B cell (primary cell): ENCODE measurements around the gene TES. TPM values are rescaled to one million over a fixed set of nuclear protein-coding genes. Genes with fewer than 3 reads are reported as not detected.

Source experiments
- ATAC-seq: fragments of 200-7000 bp; cut with Tn5 transposase; one replicate; pipeline ENCODE4 v1.10.0; 2021; ENCODE audit warnings: low read depth, mild to moderate bottlenecking, moderate number of reproducible peaks, moderate library complexity
- CTCF ChIA-PET: fragments of 350-600 bp; sonication (Branson Sonifier 250); formaldehyde crosslinking; loops from one replicate; lab custom pipeline; 2021; ENCODE audit warnings: antibody characterized with exemption, inconsistent platforms; lab: Charles Lee
- POLR2A ChIA-PET: fragments of 350-600 bp; sonication (Branson Sonifier 250); formaldehyde crosslinking; loops from one replicate; lab custom pipeline; 2021; ENCODE audit warnings: antibody characterized with exemption; lab: Charles Lee
- DNase-seq: peaks from one replicate; pipeline ENCODE4 v3.0.0; 2013
- H2AFZ ChIP-seq: 2 replicates; pipeline ENCODE4 v1.6.1; 2012; ENCODE audit warnings: mild to moderate bottlenecking, low read depth, low read length; ENCODE audit not compliant: insufficient read depth, poor library complexity, severe bottlenecking
- H3K27ac ChIP-seq, 2 donors: 1 replicate in 1 of 2; 2 replicates in 1 of 2; pipeline ENCODE4 v1.5.1; 2012 to 2013; ENCODE audit warnings: low read length in 2 of 2, mild to moderate bottlenecking in 2 of 2, moderate library complexity in 1 of 2
- H3K27me3 ChIP-seq, 4 experiments: fragments of 200-600 bp in 1 of 4; sonication (generic) in 1 of 4; replicated peaks in 1 of 4; 1 replicate in 2 of 4; 2 replicates in 2 of 4; pipeline versions ENCODE4 v1.6.1 to v1.7.0; 2013 to 2016; ENCODE audit warnings: low read length in 3 of 4, mild to moderate bottlenecking in 2 of 4, mixed read lengths in 1 of 4, moderate library complexity in 1 of 4; ENCODE audit not compliant: insufficient read depth in 4 of 4, control insufficient read depth in 3 of 4; ENCODE audit errors: control extremely low read depth in 1 of 4
- H3K36me3 ChIP-seq, 2 experiments: replicated peaks in 1 of 2; 1 replicate in 1 of 2; 2 replicates in 1 of 2; pipeline versions ENCODE4 v1.6.1 to v1.7.1; 2013; ENCODE audit warnings: low read length in 1 of 2; ENCODE audit not compliant: insufficient read depth in 2 of 2, control insufficient read depth in 1 of 2; ENCODE audit errors: control extremely low read depth in 1 of 2, extremely low read depth in 1 of 2
- H3K4me1 ChIP-seq, 2 donors: fragments of 200-600 bp in 1 of 2; sonication (generic) in 1 of 2; 1 replicate in 1 of 2; 2 replicates in 1 of 2; pipeline versions ENCODE4 v1.5.1 to v1.6.1; 2013 to 2017; ENCODE audit warnings: low read length in 2 of 2; ENCODE audit not compliant: control insufficient read depth in 2 of 2, insufficient read depth in 2 of 2
- H3K4me2 ChIP-seq: replicated peaks from 2 replicates; pipeline ENCODE3; 2012; ENCODE audit warnings: mild to moderate bottlenecking, low read depth, low read length; ENCODE audit not compliant: poor library complexity, severe bottlenecking
- H3K4me3 ChIP-seq, 5 experiments: fragments of 200-600 bp in 1 of 5; sonication (generic) in 1 of 5; 1 replicate in 3 of 5; 2 replicates in 2 of 5; pipeline versions ENCODE4 v1.5.1 to v1.7.0; 2011 to 2016; ENCODE audit warnings: low read length in 4 of 5, mild to moderate bottlenecking in 4 of 5, low read depth in 2 of 5, control low read depth in 1 of 5, moderate library complexity in 1 of 5; ENCODE audit not compliant: insufficient read depth in 1 of 5; ENCODE audit errors: control extremely low read depth in 1 of 5, extremely low read depth in 1 of 5
- H3K79me2 ChIP-seq: fragments of 200-600 bp; sonication (generic); one replicate; pipeline ENCODE4 v1.6.0; 2016; ENCODE audit warnings: low read length; ENCODE audit not compliant: control insufficient read depth, insufficient read depth
- H3K9ac ChIP-seq: fragments of 200-600 bp; sonication (generic); 2 replicates; pipeline ENCODE4 v1.6.1; 2017; ENCODE audit warnings: mild to moderate bottlenecking, low read length, moderate library complexity
- H3K9me3 ChIP-seq, 3 donors: one replicate each; pipeline versions ENCODE4 v1.6.1 to v1.7.1; 2013; ENCODE audit warnings: low read length in 2 of 3; ENCODE audit not compliant: control insufficient read depth in 2 of 3, insufficient read depth in 1 of 3; ENCODE audit errors: control extremely low read depth in 1 of 3
- H4K20me1 ChIP-seq: 2 replicates; pipeline ENCODE4 v1.6.0; 2012; ENCODE audit warnings: mild to moderate bottlenecking, low read length; ENCODE audit not compliant: insufficient read depth, control insufficient read depth, poor library complexity, severe bottlenecking
- H3K27ac Mint-ChIP-seq: one replicate; pipeline ENCODE4 v1.8.0; 2021; ENCODE audit warnings: mixed read lengths
- H3K27me3 Mint-ChIP-seq: one replicate; pipeline ENCODE4 v1.8.0; 2021; ENCODE audit warnings: mixed read lengths
- H3K4me1 Mint-ChIP-seq: one replicate; pipeline ENCODE4 v1.8.0; 2021; ENCODE audit warnings: mixed read lengths
- H3K4me3 Mint-ChIP-seq: one replicate; pipeline ENCODE4 v1.8.0; 2021; ENCODE audit warnings: mixed read lengths
- H3K9me3 Mint-ChIP-seq: one replicate; pipeline ENCODE4 v1.8.0; 2022; ENCODE audit warnings: mixed read lengths; ENCODE audit not compliant: insufficient read depth
- EZH2 ChIP-seq: IDR thresholded peaks from 2 replicates; pipeline ENCODE4 v1.6.1; 2012; ENCODE audit warnings: borderline replicate concordance, low read depth, mild to moderate bottlenecking, moderate library complexity, low read length; ENCODE audit not compliant: insufficient read depth, poor library complexity, severe bottlenecking
- WGBS: methylation state at CpG from one replicate; pipeline ENCODE4 v1.1.5; 2013; ENCODE audit warnings: missing lambda C conversion rate; ENCODE audit not compliant: insufficient coverage; 5-methylcytosine and 5-hydroxymethylcytosine counted together
- intact Hi-C: fragments of 100-400 bp; cut with micrococcal nuclease; formaldehyde crosslinking; loops from one replicate; pipeline ENCODE4 v1.10.0; 2022
- polyA plus RNA-seq: library from polyadenylated mRNA; depleted of rRNA; stranded (reverse); fragments of >200 nt; gene quantifications from 2 replicates; pipeline ENCODE4 v1.2.3, GENCODE V29; 2012
- total RNA-seq, 2 donors: library from RNA; stranded (reverse); fragments of 120-200 nt in 1 of 2; gene quantifications; 1 replicate in 1 of 2; 2 replicates in 1 of 2; pipeline versions ENCODE4 v1.2.3 to v1.2.4, GENCODE V29; 2013 to 2022
- TF ChIP-seq, protein P1 (sequence below): fragments of 200-600 bp; IDR thresholded peaks from one replicate; pipeline ENCODE4 v1.8.0; 2022; ENCODE audit warnings: antibody characterized with exemption, mild to moderate bottlenecking

TES gene
- total and polyA plus RNA-seq, 2 donors (not counting 1 experiment from before 2014, with no cell fraction given), result 55.3 to 62.5 TPM

- Histone ChIP-seq H3K4me1 (peaks cover 22 to 26% of the 10 kb centered on the region in 2 donors), H3K4me2 (no peak overlapping the region), H3K27ac (no peak overlapping the region), H3K79me2 (peaks cover 54% of the 10 kb centered on the region), H3K9me3 (no peaks in the 10 kb centered on the region), H4K20me1 (peaks cover 59% of the 10 kb centered on the region), H3K36me3 (peaks cover 0 to 19% of the 10 kb centered on the region in 2 experiments), H3K4me3 (no peak overlapping the region), H3K27me3 (no peaks in the 10 kb centered on the region), H2AFZ (no peak overlapping the region), H3K9ac (no peak overlapping the region)
- H3K4me3 Mint-ChIP-seq, result no peak overlapping the region
- no peaks in the 10 kb centered on the region for H3K9me3 Mint-ChIP-seq
- ChIA-PET CTCF (interaction anchor here (0.8 to 10.5 kb wide), 11 partner anchors 11 to 356 kb away, joined by 3 to 497 read pairs (median 5); partner anchors contain the start of gene TES), POLR2A (no interaction called here)
- H3K27me3 Mint-ChIP-seq, result no peaks in the 10 kb centered on the region
- WGBS, result no CpG with 5 or more reads among the region's 1 CpG
- ATAC-seq (no peak), DNase-seq (no peak)
- H3K4me1 Mint-ChIP-seq, result peaks cover 51% of the 10 kb centered on the region
- intact Hi-C loops, result no loop called here
- TF ChIP-seq EZH2, result no peak
- TF ChIP-seq, protein P1, sequence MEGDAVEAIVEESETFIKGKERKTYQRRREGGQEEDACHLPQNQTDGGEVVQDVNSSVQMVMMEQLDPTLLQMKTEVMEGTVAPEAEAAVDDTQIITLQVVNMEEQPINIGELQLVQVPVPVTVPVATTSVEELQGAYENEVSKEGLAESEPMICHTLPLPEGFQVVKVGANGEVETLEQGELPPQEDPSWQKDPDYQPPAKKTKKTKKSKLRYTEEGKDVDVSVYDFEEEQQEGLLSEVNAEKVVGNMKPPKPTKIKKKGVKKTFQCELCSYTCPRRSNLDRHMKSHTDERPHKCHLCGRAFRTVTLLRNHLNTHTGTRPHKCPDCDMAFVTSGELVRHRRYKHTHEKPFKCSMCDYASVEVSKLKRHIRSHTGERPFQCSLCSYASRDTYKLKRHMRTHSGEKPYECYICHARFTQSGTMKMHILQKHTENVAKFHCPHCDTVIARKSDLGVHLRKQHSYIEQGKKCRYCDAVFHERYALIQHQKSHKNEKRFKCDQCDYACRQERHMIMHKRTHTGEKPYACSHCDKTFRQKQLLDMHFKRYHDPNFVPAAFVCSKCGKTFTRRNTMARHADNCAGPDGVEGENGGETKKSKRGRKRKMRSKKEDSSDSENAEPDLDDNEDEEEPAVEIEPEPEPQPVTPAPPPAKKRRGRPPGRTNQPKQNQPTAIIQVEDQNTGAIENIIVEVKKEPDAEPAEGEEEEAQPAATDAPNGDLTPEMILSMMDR, result no peak
- H3K27ac Mint-ChIP-seq, result peak overlapping the region; percentile 33
These were observed 22.6 kb downstream of the TES start for GRCh38 chr7:116232920-116233319.

- WGBS, result 100% methylated on average over 5 of the region's 9 CpGs
- no peaks in the 10 kb centered on the region for H3K27me3 Mint-ChIP-seq
- no peak overlapping the region for H2AFZ ChIP-seq
- H3K9me3 Mint-ChIP-seq, result no peaks in the 10 kb centered on the region
- no peak for DNase-seq
- H3K79me2 ChIP-seq, result peaks cover 46% of the 10 kb centered on the region
- H3K36me3 ChIP-seq, result peaks cover 0 to 26% of the 10 kb centered on the region in 2 experiments
- ChIA-PET POLR2A (no interaction called here), CTCF (interaction anchor here (1.1 to 10.5 kb wide), 19 partner anchors 9 to 357 kb away, joined by 3 to 497 read pairs (median 21); partner anchors contain the start of gene TES)
- H4K20me1 ChIP-seq, result peaks cover 62% of the 10 kb centered on the region
- no peak overlapping the region for H3K9ac ChIP-seq
- H3K4me1 Mint-ChIP-seq, result peaks cover 41% of the 10 kb centered on the region
- TF ChIP-seq EZH2, result no peak
- TF ChIP-seq, protein P1, result no peak
- intact Hi-C loops, result loop anchor here (1.0 kb wide), 1 partner anchor 10 kb away; no protein-coding TSS in a partner anchor
- H3K9me3 ChIP-seq, result no peaks in the 10 kb centered on the region
- no peak for ATAC-seq
- peaks cover 14 to 18% of the 10 kb centered on the region in 2 donors for H3K4me1 ChIP-seq
- no peak overlapping the region for H3K4me3 Mint-ChIP-seq
- H3K4me3 ChIP-seq, result no peak overlapping the region
- H3K27me3 ChIP-seq, result no peaks in the 10 kb centered on the region
- H3K4me2 ChIP-seq, result no peak overlapping the region
- no peak overlapping the region for H3K27ac ChIP-seq
- no peak overlapping the region for H3K27ac Mint-ChIP-seq
These were observed 24.3 kb downstream of the TES start for GRCh38 chr7:116234517-116235200.
